HepG2 (cell line): ENCODE measurements around the gene SUMO1. TPM values are rescaled to one million over a fixed set of nuclear protein-coding genes. Genes with fewer than 3 reads are reported as not detected.

Source experiments
- ARID3A ChIP-seq: IDR thresholded peaks from 2 replicates; pipeline ENCODE4 v1.6.1; 2012; ENCODE audit warnings: low read depth, low read length, improper control_type of control experiment
- ATAD3A ChIP-seq: sonication (generic); formaldehyde crosslinking; IDR thresholded peaks from 2 replicates; pipeline ENCODE4 v1.4.0; 2020; ENCODE audit warnings: missing genetic modification reagents
- ATF4 ChIP-seq, 2 experiments: fragments of 450-650 bp in 1 of 2; sonication (generic) in 1 of 2; formaldehyde crosslinking; IDR thresholded peaks; 2 replicates each; pipeline versions ENCODE4 v1.5.0 to v1.8.0; 2020 to 2022; ENCODE audit warnings: mild to moderate bottlenecking in 1 of 2, missing genetic modification reagents in 1 of 2
- CEBPG ChIP-seq: IDR thresholded peaks from 2 replicates; pipeline ENCODE4 v1.6.1; 2016
- ELF3 ChIP-seq: IDR thresholded peaks from 2 replicates; pipeline ENCODE4 v1.6.1; 2016; ENCODE audit warnings: missing genetic modification reagents, missing compliant biosample characterization
- EP300 ChIP-seq, 3 experiments: sonication (generic) in 1 of 3; formaldehyde crosslinking in 1 of 3; IDR thresholded peaks; 2 replicates each; pipeline versions ENCODE4 v1.5.1 to v1.6.1; 2011 to 2020; ENCODE audit warnings: low read depth in 2 of 3, low read length in 2 of 3, borderline replicate concordance in 1 of 3, improper control_type of control experiment in 1 of 3, mild to moderate bottlenecking in 1 of 3, missing genetic modification reagents in 1 of 3, moderate library complexity in 1 of 3
- GATAD2A ChIP-seq: IDR thresholded peaks from 2 replicates; pipeline ENCODE4 v1.6.1; 2016
- GFI1 ChIP-seq: sonication (generic); formaldehyde crosslinking; IDR thresholded peaks from 2 replicates; pipeline ENCODE4 v1.5.0; 2020; ENCODE audit warnings: missing genetic modification reagents, mild to moderate bottlenecking, borderline replicate concordance
- HNRNPLL ChIP-seq: fragments of 200-400 bp; formaldehyde crosslinking; IDR thresholded peaks from 2 replicates; pipeline ENCODE4 v1.6.1; 2017; ENCODE audit warnings: mild to moderate bottlenecking, low read depth, low read length; ENCODE audit not compliant: poor library complexity, severe bottlenecking
- KLF11 ChIP-seq: IDR thresholded peaks from 2 replicates; pipeline ENCODE4 v1.6.1; 2016; ENCODE audit warnings: missing compliant biosample characterization
- KLF9 ChIP-seq: IDR thresholded peaks from 2 replicates; pipeline ENCODE4 v1.6.1; 2016; ENCODE audit warnings: low read depth
- KMT2B ChIP-seq: IDR thresholded peaks from 2 replicates; pipeline ENCODE4 v1.6.1; 2016; ENCODE audit warnings: missing genetic modification reagents, missing compliant biosample characterization
- NR2F2 ChIP-seq: IDR thresholded peaks from 2 replicates; pipeline ENCODE4 v1.6.1; 2012; ENCODE audit warnings: low read depth, inconsistent platforms, borderline replicate concordance
- NR2F6 ChIP-seq, 2 experiments: IDR thresholded peaks; 2 replicates each; pipeline ENCODE4 v1.6.1; 2016; ENCODE audit warnings: antibody characterized with exemption in 1 of 2, mild to moderate bottlenecking in 1 of 2
- PREB ChIP-seq: sonication (generic); formaldehyde crosslinking; IDR thresholded peaks from 2 replicates; pipeline ENCODE4 v1.4.0; 2020; ENCODE audit warnings: missing genetic modification reagents
- RARA ChIP-seq: IDR thresholded peaks from 2 replicates; pipeline ENCODE4 v1.6.1; 2016; ENCODE audit warnings: missing genetic modification reagents, missing compliant biosample characterization
- SOX5 ChIP-seq: IDR thresholded peaks from 2 replicates; pipeline ENCODE4 v1.6.1; 2016; ENCODE audit warnings: borderline replicate concordance
- TCF7 ChIP-seq: sonication (generic); IDR thresholded peaks from 2 replicates; pipeline ENCODE4 v1.6.1; 2016; ENCODE audit warnings: antibody characterized with exemption, low read depth
- TCF7L2 ChIP-seq: IDR thresholded peaks from 2 replicates; pipeline ENCODE4 v1.6.1; 2011; ENCODE audit warnings: mild to moderate bottlenecking, low read depth, low read length, moderate library complexity
- TFDP2 ChIP-seq: sonication (generic); formaldehyde crosslinking; IDR thresholded peaks from 2 replicates; pipeline ENCODE4 v1.4.0; 2020; ENCODE audit warnings: missing genetic modification reagents
- ZNF235 ChIP-seq: sonication (generic); formaldehyde crosslinking; IDR thresholded peaks from 2 replicates; pipeline ENCODE4 v1.8.1; 2023; ENCODE audit warnings: mild to moderate bottlenecking, missing genetic modification reagents, borderline replicate concordance
- ZNF317 ChIP-seq: sonication (generic); formaldehyde crosslinking; IDR thresholded peaks from 2 replicates; pipeline ENCODE4 v1.5.0; 2020; ENCODE audit warnings: mild to moderate bottlenecking, missing genetic modification reagents
- ZNF503 ChIP-seq: sonication (generic); formaldehyde crosslinking; IDR thresholded peaks from 2 replicates; pipeline ENCODE4 v1.4.0; 2020; ENCODE audit warnings: missing genetic modification reagents
- ZNF567 ChIP-seq: sonication (generic); formaldehyde crosslinking; IDR thresholded peaks from 2 replicates; pipeline ENCODE4 v1.8.1; 2023; ENCODE audit warnings: mild to moderate bottlenecking, missing genetic modification reagents, borderline replicate concordance
- ZNF850 ChIP-seq: sonication (generic); formaldehyde crosslinking; conservative IDR thresholded peaks from 2 replicates; pipeline ENCODE4 v1.9.0; 2021; ENCODE audit warnings: mild to moderate bottlenecking, missing genetic modification reagents
- polyA plus RNA-seq, 8 experiments: library from polyadenylated mRNA; depleted of rRNA in 3 of 8; stranded (reverse) in 7 of 8; unstranded in 1 of 8; fragments of >200 nt; fragmentation: Illumina TruSeq in 4 of 8; extraction: Trizol in 4 of 8; gene quantifications; 2 replicates each; pipeline versions ENCODE4 v1.2.1 to v1.2.3, GENCODE V29; 2011 to 2016; ENCODE audit warnings: low read depth in 4 of 8, missing spikeins in 1 of 8, mixed read lengths in 1 of 8; ENCODE audit not compliant: insufficient read depth in 1 of 8
- total RNA-seq, 5 experiments: library from RNA; depleted of rRNA; stranded (reverse); fragments of >200 nt; fragmentation: Illumina TruSeq; extraction: Trizol; gene quantifications; 2 replicates each; pipeline ENCODE4 v1.2.3, GENCODE V29; 2016; ENCODE audit warnings: low read depth in 1 of 5

Gene SUMO1
- total and polyA plus RNA-seq, 2 of the 13 experiments (the other 11 are each of a cell fraction or from before 2014, with no cell fraction given) = 101 to 173 TPM

GRCh38 chr2:202187570-202187969 is 50.8 kb downstream of the SUMO1 start (continued):
- TF ChIP-seq RARA = 0 out of 2 replicates have a peak, but pooled peaks have one; percentile 16
- TF ChIP-seq KMT2B (CRISPR knock-in tag) = no peak
- no peak for TF ChIP-seq TFDP2 (CRISPR knock-in tag)
- TF ChIP-seq TCF7L2 = peak; percentile 17; the same call in 1 of the 2 replicates
- TF ChIP-seq NR2F2 = no peak
- peak in 1 of 2 experiments; percentile 20; a peak in 1 of 4 replicates for TF ChIP-seq EP300 (IDR thresholded peaks at IDR 0.05; ENCODE audit: low read depth in 2 of 2, low read length in 2 of 2)
- TF ChIP-seq EP300 (CRISPR knock-in tag; IDR thresholded peaks at IDR 0.05; ENCODE audit: borderline replicate concordance) = no peak
- no peak for TF ChIP-seq ZNF317 (CRISPR knock-in tag)
- peak; percentile 55 for TF ChIP-seq ELF3 (CRISPR knock-in tag)
- TF ChIP-seq GFI1 (CRISPR knock-in tag) = peak; percentile 80
- peak; percentile 76; the same call in 1 of the 2 replicates for TF ChIP-seq ARID3A
- TF ChIP-seq KLF11 (CRISPR knock-in tag) = no peak
- TF ChIP-seq TCF7 = peak; percentile 40; the same call in 1 of the 2 replicates
- TF ChIP-seq ATAD3A (CRISPR knock-in tag) = no peak
- no peak for TF ChIP-seq PREB (CRISPR knock-in tag)
- peak; percentile 23; the same call in 1 of the 2 replicates for TF ChIP-seq SOX5 (CRISPR knock-in tag)
- no peak for TF ChIP-seq GATAD2A (CRISPR knock-in tag)
- no peak for TF ChIP-seq NR2F6 (IDR thresholded peaks at IDR 0.05)
- TF ChIP-seq NR2F6 (CRISPR knock-in tag; IDR thresholded peaks at IDR 0.05) = peak; percentile 17; the same call in 1 of the 2 replicates
- TF ChIP-seq ZNF503 = no peak
- no peak for TF ChIP-seq HNRNPLL
- 0 out of 2 replicates have a peak, but pooled peaks have one; percentile 20 for TF ChIP-seq CEBPG (CRISPR knock-in tag)
- TF ChIP-seq ZNF850 (CRISPR knock-in tag) = no peak
- no peak for TF ChIP-seq ZNF567 (CRISPR knock-in tag)
- TF ChIP-seq ZNF235 (CRISPR knock-in tag) = no peak
- TF ChIP-seq KLF9 = no peak
- no peak for TF ChIP-seq ATF4 (CRISPR knock-in tag; IDR thresholded peaks at IDR 0.05)
